HG03565 (cell line): Measurements from ENCODE around the gene GOLGA8Q.
"Not testable (repeated sequence)": the region's sequence is repeated elsewhere in the genome, so short reads cannot be mapped to it uniquely, and the experiment has no call there.

Source experiments
- ATAC-seq: cut with Tn5 transposase; IDR thresholded peaks from one replicate; pipeline ENCODE4 v1.9.1; 2021; ENCODE audit warnings: mild to moderate bottlenecking, moderate library complexity; ENCODE audit not compliant: unreplicated experiment

Gene GOLGA8Q

GRCh38 chr15:30551750-30552149 is at the start of gene GOLGA8Q:
Gene GOLGA8Q (plus strand): TSS chr15:30552050. CDS start chr15:30552078, 28 bp downstream.
- ATAC-seq = not testable (repeated sequence)

GRCh38 chr15:30502904-30503781 is 48.7 kb upstream of the GOLGA8Q start:
- ATAC-seq = not testable (repeated sequence)

GRCh38 chr15:30504162-30504843 is 47.5 kb upstream of the GOLGA8Q start:
- ATAC-seq = not testable (repeated sequence)

- ATAC-seq = not testable (repeated sequence)
These were observed 37.3 kb upstream of the GOLGA8Q start for GRCh38 chr15:30514545-30514944.

GRCh38 chr15:30523453-30524243 is 28.2 kb upstream of the GOLGA8Q start:
- ATAC-seq = not testable (repeated sequence)

- not testable (repeated sequence) for ATAC-seq
These were observed 25.9 kb upstream of the GOLGA8Q start for GRCh38 chr15:30525912-30526311.

- ATAC-seq = not testable (repeated sequence)
These were observed 22.8 kb upstream of the GOLGA8Q start for GRCh38 chr15:30529049-30529448.

- ATAC-seq = not testable (repeated sequence)
These were observed 15.1 kb downstream of the GOLGA8Q start for GRCh38 chr15:30566949-30567348.

- not testable (repeated sequence) for ATAC-seq
These were observed 21.2 kb downstream of the GOLGA8Q start for GRCh38 chr15:30573012-30573491.

GRCh38 chr15:30579394-30579970 is 27.6 kb downstream of the GOLGA8Q start:
- ATAC-seq = not testable (repeated sequence)

GRCh38 chr15:30580716-30581115 is 28.9 kb downstream of the GOLGA8Q start:
- ATAC-seq = not testable (repeated sequence)

GRCh38 chr15:30598953-30599352 is 47.1 kb downstream of the GOLGA8Q start:
- not testable (repeated sequence) for ATAC-seq

- ATAC-seq = not testable (repeated sequence)
These were observed 51.9 kb downstream of the GOLGA8Q start, which contains the start of gene GOLGA8H for GRCh38 chr15:30603796-30604195. Gene GOLGA8H (plus strand): TSS chr15:30604028. CDS start chr15:30604126, 98 bp downstream.
